GM12865 (cell line): ENCODE data around the gene PCDHB5.
"Not testable (repeated sequence)": the region's sequence is repeated elsewhere in the genome, so short reads cannot be mapped to it uniquely, and the experiment has no call there.

Experiments
- DNase-seq: peaks from one replicate; pipeline ENCODE4 v3.0.0; 2010; ENCODE audit warnings: low read depth
- H3K4me3 ChIP-seq: 2 replicates; pipeline ENCODE4 v1.5.1; 2011; ENCODE audit warnings: mild to moderate bottlenecking, low read depth, low read length, control low read depth
- TF ChIP-seq, protein P1 (sequence below): IDR thresholded peaks from 2 replicates; pipeline ENCODE4 v1.5.1; 2011; ENCODE audit warnings: low read length, control low read depth, low read depth, inconsistent platforms; ENCODE audit not compliant: insufficient read depth; ENCODE audit errors: missing control alignments

Gene PCDHB5

GRCh38 chr5:141149812-141150211 lies 14.8 kb downstream of the PCDHB5 start, which contains the start of gene PCDHB6:
TSS of gene PCDHB6 (plus strand) at chr5:141150057. CDS start at chr5:141150258, 201 bp downstream.
- TF ChIP-seq, protein P1, sequence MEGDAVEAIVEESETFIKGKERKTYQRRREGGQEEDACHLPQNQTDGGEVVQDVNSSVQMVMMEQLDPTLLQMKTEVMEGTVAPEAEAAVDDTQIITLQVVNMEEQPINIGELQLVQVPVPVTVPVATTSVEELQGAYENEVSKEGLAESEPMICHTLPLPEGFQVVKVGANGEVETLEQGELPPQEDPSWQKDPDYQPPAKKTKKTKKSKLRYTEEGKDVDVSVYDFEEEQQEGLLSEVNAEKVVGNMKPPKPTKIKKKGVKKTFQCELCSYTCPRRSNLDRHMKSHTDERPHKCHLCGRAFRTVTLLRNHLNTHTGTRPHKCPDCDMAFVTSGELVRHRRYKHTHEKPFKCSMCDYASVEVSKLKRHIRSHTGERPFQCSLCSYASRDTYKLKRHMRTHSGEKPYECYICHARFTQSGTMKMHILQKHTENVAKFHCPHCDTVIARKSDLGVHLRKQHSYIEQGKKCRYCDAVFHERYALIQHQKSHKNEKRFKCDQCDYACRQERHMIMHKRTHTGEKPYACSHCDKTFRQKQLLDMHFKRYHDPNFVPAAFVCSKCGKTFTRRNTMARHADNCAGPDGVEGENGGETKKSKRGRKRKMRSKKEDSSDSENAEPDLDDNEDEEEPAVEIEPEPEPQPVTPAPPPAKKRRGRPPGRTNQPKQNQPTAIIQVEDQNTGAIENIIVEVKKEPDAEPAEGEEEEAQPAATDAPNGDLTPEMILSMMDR = no peak
- no peak within 1 kb of the TSS for H3K4me3 ChIP-seq
- no peak for DNase-seq

DNA sequence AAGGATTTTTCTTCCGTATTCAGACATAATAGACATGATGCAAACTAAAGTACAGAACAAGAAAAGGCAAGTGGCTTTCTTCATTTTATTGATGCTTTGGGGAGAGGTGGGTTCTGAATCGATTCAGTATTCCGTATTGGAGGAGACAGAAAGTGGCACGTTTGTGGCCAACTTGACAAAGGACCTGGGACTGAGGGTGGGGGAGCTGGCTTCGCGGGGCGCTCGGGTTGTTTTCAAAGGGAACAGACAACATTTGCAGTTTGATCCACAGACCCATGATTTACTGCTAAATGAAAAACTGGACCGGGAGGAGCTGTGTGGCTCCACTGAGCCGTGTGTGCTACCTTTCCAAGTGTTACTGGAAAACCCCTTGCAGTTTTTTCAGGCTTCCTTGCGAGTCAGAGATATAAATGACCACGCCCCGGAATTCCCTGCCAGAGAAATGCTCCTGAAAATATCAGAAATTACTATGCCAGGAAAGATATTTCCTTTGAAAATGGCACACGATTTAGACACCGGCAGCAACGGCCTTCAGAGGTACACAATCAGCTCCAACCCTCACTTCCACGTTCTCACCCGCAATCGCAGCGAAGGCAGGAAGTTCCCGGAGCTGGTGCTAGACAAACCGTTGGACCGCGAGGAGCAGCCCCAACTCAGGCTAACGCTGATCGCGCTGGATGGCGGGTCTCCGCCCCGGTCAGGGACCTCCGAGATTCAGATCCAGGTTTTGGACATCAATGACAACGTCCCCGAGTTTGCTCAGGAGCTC lies 15.4 kb downstream of the PCDHB5 start:
- no peak overlapping the region for H3K4me3 ChIP-seq
- no peak for DNase-seq
- TF ChIP-seq, protein P1 = no peak

DNA sequence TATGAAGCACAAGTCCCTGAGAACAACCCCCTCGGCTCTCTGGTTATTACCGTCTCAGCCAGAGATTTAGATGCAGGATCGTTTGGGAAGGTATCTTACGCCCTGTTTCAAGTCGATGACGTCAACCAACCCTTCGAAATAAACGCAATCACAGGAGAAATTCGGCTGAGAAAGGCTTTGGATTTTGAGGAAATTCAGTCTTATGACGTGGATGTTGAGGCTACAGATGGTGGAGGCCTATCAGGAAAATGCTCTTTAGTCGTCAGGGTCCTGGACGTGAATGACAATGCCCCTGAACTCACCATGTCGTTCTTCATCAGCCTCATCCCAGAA lies 16.0 kb downstream of the PCDHB5 start:
- H3K4me3 ChIP-seq = no peak overlapping the region
- TF ChIP-seq, protein P1 = no peak
- DNase-seq = no peak

GRCh38 chr5:141151632-141152031 lies 16.6 kb downstream of the PCDHB5 start:
- not testable (repeated sequence) for DNase-seq, H3K4me3 ChIP-seq

DNA sequence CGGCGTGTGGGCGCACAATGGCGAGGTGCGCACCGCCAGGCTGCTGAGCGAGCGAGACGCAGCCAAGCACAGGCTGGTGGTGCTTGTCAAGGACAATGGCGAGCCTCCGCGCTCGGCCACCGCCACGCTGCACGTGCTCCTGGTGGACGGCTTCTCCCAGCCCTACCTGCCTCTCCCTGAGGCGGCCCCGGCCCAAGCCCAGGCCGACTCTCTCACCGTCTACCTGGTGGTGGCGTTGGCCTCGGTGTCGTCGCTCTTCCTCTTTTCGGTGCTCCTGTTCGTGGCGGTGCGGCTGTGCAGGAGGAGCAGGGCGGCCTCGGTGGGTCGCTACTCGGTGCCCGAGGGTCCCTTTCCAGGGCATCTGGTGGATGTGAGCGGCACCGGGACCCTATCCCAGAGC lies 17.1 kb downstream of the PCDHB5 start:
- DNase-seq, H3K4me3 ChIP-seq: not testable (repeated sequence)

DNA sequence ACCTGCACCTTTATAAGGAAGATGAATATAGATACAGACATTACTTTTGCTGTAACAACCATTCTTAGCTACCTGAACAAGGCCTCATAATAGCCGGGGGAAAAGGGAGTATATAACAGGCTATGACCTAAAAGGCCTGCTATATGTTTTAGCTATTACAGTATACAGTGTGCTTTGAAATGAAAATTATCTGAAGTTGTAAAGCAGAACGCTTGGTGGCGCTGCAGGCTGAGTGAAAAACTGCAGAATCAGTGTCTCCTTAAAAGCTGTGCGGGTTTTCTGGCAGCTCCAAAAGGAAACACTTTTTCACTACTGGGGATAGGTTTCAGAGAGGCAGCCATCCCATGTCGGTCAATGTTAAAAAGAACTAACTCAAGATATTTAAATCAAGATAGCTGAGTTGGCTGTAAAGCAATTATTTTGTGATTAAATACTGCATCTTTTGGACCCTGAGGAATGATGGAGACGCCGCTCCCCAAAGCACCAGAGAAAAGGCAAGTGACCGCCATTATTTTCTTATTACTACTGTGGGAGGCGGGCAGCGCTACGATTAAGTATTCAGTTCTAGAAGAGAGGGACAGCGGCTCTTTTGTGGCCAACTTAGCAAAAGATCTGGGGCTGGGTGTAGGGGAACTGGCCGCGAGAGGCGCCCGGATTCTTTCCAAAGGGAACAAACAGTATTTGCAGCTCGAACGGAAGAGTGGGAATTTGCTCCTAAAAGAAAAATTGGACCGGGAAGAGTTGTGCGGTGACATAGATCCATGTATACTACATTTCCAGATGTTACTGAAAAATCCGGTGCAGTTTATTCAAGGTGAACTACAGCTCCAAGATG lies 20.8 kb downstream of the PCDHB5 start:
- no peak for DNase-seq
- TF ChIP-seq, protein P1 = no peak
- no peak overlapping the region for H3K4me3 ChIP-seq

GRCh38 chr5:141157356-141157755 lies 22.4 kb downstream of the PCDHB5 start:
- not testable (repeated sequence) for DNase-seq, H3K4me3 ChIP-seq

GRCh38 chr5:141157901-141158300 lies 22.9 kb downstream of the PCDHB5 start:
- H3K4me3 ChIP-seq, DNase-seq: not testable (repeated sequence)
